Activated CD4-positive, alpha-beta T cell treated with anti-CD3 and anti-CD28 coated beads, Interleukin-2, amount 50 U/mL, for 4 hours (primary cell): Measurements from ENCODE around the gene ADAMTS2.

ENCODE experiments used
- DNase-seq, 2 experiments: peaks; one replicate each; pipeline ENCODE4 v3.0.0-alpha.2; 2020

ADAMTS2 gene

GRCh38 chr5:179211068-179211467, 134.2 kb downstream of the ADAMTS2 start:
- no peak for DNase-seq

GRCh38 chr5:179210478-179210877, 134.8 kb downstream of the ADAMTS2 start:
- no peak for DNase-seq

- no peak for DNase-seq
Observed at GRCh38 chr5:179209359-179210150, 135.7 kb downstream of the ADAMTS2 start.

GRCh38 chr5:179208706-179209358, 136.4 kb downstream of the ADAMTS2 start:
- DNase-seq = no peak

GRCh38 chr5:179207920-179208705, 137.1 kb downstream of the ADAMTS2 start:
- no peak for DNase-seq

GRCh38 chr5:179207470-179207869, 137.8 kb downstream of the ADAMTS2 start:
- no peak for DNase-seq

GRCh38 chr5:179206366-179206765, 138.9 kb downstream of the ADAMTS2 start:
- no peak for DNase-seq

- DNase-seq = no peak
Observed at GRCh38 chr5:179205277-179205676, 140.0 kb downstream of the ADAMTS2 start.

- DNase-seq = no peak
Observed at GRCh38 chr5:179204572-179204971, 140.7 kb downstream of the ADAMTS2 start.

- DNase-seq = no peak
Observed at GRCh38 chr5:179203248-179203647, 142.0 kb downstream of the ADAMTS2 start.

- no peak for DNase-seq
Observed at GRCh38 chr5:179201986-179202385, 143.3 kb downstream of the ADAMTS2 start.

- DNase-seq = no peak
Observed at GRCh38 chr5:179199246-179199645, 146.0 kb downstream of the ADAMTS2 start.

GRCh38 chr5:179198825-179199224, 146.4 kb downstream of the ADAMTS2 start:
- no peak for DNase-seq

- no peak for DNase-seq
Observed at GRCh38 chr5:179196405-179197079, 148.7 kb downstream of the ADAMTS2 start.

GRCh38 chr5:179195561-179196404, 149.5 kb downstream of the ADAMTS2 start:
- DNase-seq = no peak

GRCh38 chr5:179194941-179195381, 150.3 kb downstream of the ADAMTS2 start:
- no peak for DNase-seq

- no peak for DNase-seq
Observed at GRCh38 chr5:179194201-179194910, 150.9 kb downstream of the ADAMTS2 start.

- no peak for DNase-seq
Observed at GRCh38 chr5:179193746-179194145, 151.5 kb downstream of the ADAMTS2 start.

- DNase-seq = no peak
Observed at GRCh38 chr5:179192891-179193470, 152.3 kb downstream of the ADAMTS2 start.

- no peak for DNase-seq
Observed at GRCh38 chr5:179192185-179192890, 152.9 kb downstream of the ADAMTS2 start.
